Right lobe of liver (tissue), 6 donors: ENCODE results near the gene AMPH. TPM values are rescaled to one million over a fixed set of nuclear protein-coding genes. Genes with fewer than 3 reads are reported as not detected.
A peak's percentile ranks its signal among the peaks of the same experiment; 100 is the strongest.

ENCODE experiments used
- ATAC-seq, 4 donors: fragments of 200-7000 bp; cut with Tn5 transposase; one replicate each; pipeline ENCODE4 v1.9.1; 2020; ENCODE audit warnings: mild to moderate bottlenecking in 4 of 4, moderate library complexity in 4 of 4
- DNase-seq, 3 donors: peaks; one replicate each; pipeline ENCODE4 v3.0.0-alpha.2; 2020
- H3K27ac ChIP-seq, 3 donors: fragments of 200-600 bp; one replicate each; pipeline ENCODE4 v1.8.0; 2022
- H3K27me3 ChIP-seq, 2 donors: fragments of 200-600 bp; one replicate each; pipeline ENCODE4 v1.8.0; 2022
- H3K36me3 ChIP-seq, 4 donors: fragments of 200-600 bp; sonication (generic) in 1 of 4; one replicate each; pipeline versions ENCODE4 v1.5.1 to v1.8.0; 2017 to 2022; ENCODE audit warnings: control low read depth in 1 of 4
- H3K4me1 ChIP-seq, 4 donors: fragments of 200-600 bp; sonication (generic) in 1 of 4; one replicate each; pipeline versions ENCODE4 v1.5.1 to v1.8.0; 2017 to 2022; ENCODE audit warnings: control low read depth in 1 of 4
- H3K4me3 ChIP-seq, 3 donors: fragments of 200-600 bp; one replicate each; pipeline ENCODE4 v1.8.0; 2022
- H3K9me3 ChIP-seq, 4 donors: fragments of 200-600 bp; sonication (generic) in 1 of 4; one replicate each; pipeline versions ENCODE4 v1.5.1 to v1.8.0; 2017 to 2022; ENCODE audit warnings: control low read depth in 1 of 4
- POLR2A ChIP-seq: fragments of 450-650 bp; IDR thresholded peaks from one replicate; pipeline ENCODE4 v1.6.1; 2017; ENCODE audit warnings: antibody characterized with exemption, mild to moderate bottlenecking
- WGBS: methylation state at CpG from one replicate; pipeline ENCODE4 v1.1.6; 2018; ENCODE audit warnings: low coverage, low lambda C conversion rate; ENCODE audit not compliant: insufficient coverage; ENCODE audit errors: missing lambda C conversion rate; 5-methylcytosine and 5-hydroxymethylcytosine counted together
- intact Hi-C, 2 donors: fragments of 100-400 bp; cut with DNase I; formaldehyde crosslinking; loops; one replicate each; pipeline versions ENCODE4 v1.11.2 to v1.14.1; 2022
- small RNA-seq, 2 experiments: library from RNA; depleted of rRNA; stranded (forward); fragments of <200 nt; gene quantifications; one replicate each; pipeline ENCODE3, GENCODE V24; 2016
- total RNA-seq, 6 experiments: library from RNA; depleted of rRNA in 2 of 6; stranded (reverse); fragments of >200 nt in 2 of 6; fragmentation: NEBNext Ultra II Directional in 3 of 6; extraction: Animal tissue kit (Norgen Biotek cat#: 25700) in 3 of 6; gene quantifications; one replicate each; pipeline versions ENCODE4 v1.1.0 to v1.2.4, GENCODE V29; 2016 to 2023
- TF ChIP-seq, protein P1 (sequence below), 4 donors: fragments of 200-600 bp in 3 of 4; fragments of 450-650 bp in 1 of 4; IDR thresholded peaks; one replicate each; pipeline versions ENCODE4 v1.5.1 to v1.8.0; 2016 to 2022; ENCODE audit warnings: antibody characterized with exemption in 4 of 4, mild to moderate bottlenecking in 2 of 4
- donor health status: DM: no; HTN: yes; CAD: no.
- donor health status: DM: no; HTN: no; CAD: no.
- donor health status: DM: no; HTN: no; CAD: no.
- donor health status: DM: no; HTN: yes; CAD: no.
- donor health status: DM: no; HTN: yes; CAD: no.

The AMPH gene
- total RNA-seq, 6 experiments from 2014 or later, result 0.20 to 0.67 (median 0.39) TPM

DNA sequence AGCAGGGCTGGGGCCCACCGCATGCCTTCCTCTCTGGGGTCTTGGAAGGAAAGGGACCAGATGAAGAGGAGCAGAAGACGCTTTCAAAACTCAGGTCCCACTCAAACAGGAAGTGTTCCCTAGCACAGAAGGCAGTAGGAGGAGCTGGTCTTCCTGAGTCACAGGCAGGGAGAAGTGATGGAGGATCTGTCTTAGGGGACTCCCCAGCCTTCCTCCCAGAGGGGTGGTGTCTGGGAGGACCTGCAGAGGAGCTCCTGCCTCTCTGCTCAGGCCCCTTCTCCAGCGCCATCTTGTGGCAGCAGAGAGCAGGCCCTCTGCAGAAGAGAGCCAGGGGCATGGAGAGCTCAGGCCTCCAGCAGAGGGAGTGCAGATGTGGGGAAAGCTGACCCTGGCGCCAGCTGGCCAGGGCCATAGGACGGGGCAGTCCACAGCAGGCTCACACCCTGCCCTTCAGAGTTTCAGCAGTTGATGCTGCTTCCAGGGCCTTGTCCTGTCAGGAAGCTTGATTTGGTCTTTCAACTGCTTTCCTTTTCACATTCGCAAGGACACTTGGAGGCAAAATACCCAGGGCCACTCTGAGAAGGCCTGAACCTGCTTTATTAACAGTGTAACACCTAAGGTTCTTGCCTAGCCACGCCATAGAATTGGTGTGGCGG is 295.6 kb downstream of the AMPH start:
- no peak for TF ChIP-seq POLR2A
- TF ChIP-seq, protein P1, sequence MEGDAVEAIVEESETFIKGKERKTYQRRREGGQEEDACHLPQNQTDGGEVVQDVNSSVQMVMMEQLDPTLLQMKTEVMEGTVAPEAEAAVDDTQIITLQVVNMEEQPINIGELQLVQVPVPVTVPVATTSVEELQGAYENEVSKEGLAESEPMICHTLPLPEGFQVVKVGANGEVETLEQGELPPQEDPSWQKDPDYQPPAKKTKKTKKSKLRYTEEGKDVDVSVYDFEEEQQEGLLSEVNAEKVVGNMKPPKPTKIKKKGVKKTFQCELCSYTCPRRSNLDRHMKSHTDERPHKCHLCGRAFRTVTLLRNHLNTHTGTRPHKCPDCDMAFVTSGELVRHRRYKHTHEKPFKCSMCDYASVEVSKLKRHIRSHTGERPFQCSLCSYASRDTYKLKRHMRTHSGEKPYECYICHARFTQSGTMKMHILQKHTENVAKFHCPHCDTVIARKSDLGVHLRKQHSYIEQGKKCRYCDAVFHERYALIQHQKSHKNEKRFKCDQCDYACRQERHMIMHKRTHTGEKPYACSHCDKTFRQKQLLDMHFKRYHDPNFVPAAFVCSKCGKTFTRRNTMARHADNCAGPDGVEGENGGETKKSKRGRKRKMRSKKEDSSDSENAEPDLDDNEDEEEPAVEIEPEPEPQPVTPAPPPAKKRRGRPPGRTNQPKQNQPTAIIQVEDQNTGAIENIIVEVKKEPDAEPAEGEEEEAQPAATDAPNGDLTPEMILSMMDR (IDR thresholded peaks at IDR 0.05), result peak; percentile 68 to 84 (median 82)
- Histone ChIP-seq H3K36me3 (no peaks in the 10 kb centered on the region), H3K27ac (peak overlapping the region in 2 of 3 donors; percentile 57 to 70), H3K4me3 (peak overlapping the region in 1 of 3 donors; percentile 13), H3K9me3 (no peaks in the 10 kb centered on the region), H3K4me1 (no peaks in the 10 kb centered on the region), H3K27me3 (no peaks in the 10 kb centered on the region)
- intact Hi-C loops, result no loop called here
- ATAC-seq (peak; percentile 95 to 96 (median 96)), DNase-seq (peak; percentile 77 to 89 (median 85))
- 39% methylated on average over 4 of the region's 8 CpGs for WGBS

DNA sequence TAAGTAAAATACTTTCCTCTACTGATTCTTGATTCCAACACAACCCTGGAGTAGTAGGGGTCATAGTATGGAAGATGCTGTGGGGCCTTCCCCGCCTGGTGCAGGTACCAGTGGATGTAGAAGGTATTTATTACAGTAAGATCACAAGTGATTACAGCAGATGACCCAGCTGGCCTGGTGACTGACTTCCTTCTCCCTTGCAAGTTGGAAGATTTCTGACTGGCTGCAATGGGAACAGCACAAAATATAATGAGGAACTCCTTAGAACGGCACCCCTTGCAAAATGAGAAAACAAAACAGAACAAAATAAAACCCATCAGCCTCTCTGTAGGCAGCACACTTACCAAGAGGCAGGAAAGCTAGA is 296.1 kb downstream of the AMPH start:
- TF ChIP-seq, protein P1 (IDR thresholded peaks at IDR 0.05), result no peak
- no peak for TF ChIP-seq POLR2A
- ATAC-seq, result peak in 3 of 4 donors; percentile 6 to 28 (median 8)
- H3K9me3 ChIP-seq, result no peaks in the 10 kb centered on the region
- DNase-seq, result no peak
- 70% methylated on average over 2 of the region's 2 CpGs for WGBS
- H3K4me3 ChIP-seq, result peak overlapping the region in 1 of 3 donors; percentile 13
- intact Hi-C loops, result no loop called here
- no peaks in the 10 kb centered on the region for H3K27me3 ChIP-seq
- no peaks in the 10 kb centered on the region for H3K36me3 ChIP-seq
- H3K27ac ChIP-seq, result peak overlapping the region in 2 of 3 donors; percentile 31 to 57
- no peaks in the 10 kb centered on the region for H3K4me1 ChIP-seq

DNA sequence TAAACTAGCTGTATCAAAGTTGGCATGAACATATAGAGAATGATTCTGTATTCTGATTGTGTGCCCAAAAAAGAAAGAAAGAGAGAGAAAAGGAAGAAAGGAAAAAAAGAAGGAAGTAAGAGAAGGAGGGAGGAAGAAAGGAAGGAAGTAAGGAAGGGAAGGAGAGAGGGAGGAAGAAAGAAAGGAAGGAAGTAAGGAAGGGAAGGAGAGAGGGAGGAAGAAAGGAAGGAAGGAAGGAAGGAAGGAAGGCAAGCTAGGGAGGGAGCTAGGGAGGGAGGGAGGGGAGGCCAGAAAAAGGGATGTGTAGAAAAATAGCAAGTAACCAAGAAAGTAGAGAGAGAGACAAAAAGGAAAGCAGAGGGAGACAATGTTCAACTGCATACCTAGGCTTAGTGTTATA is 297.0 kb downstream of the AMPH start:
- H3K27ac ChIP-seq, result no peak overlapping the region
- intact Hi-C loops, result no loop called here
- no peak for DNase-seq

More for the DNA sequence above, 297.0 kb downstream of the AMPH start:
- Histone ChIP-seq H3K4me3 (no peak overlapping the region), H3K36me3 (no peaks in the 10 kb centered on the region), H3K27me3 (no peaks in the 10 kb centered on the region), H3K4me1 (no peaks in the 10 kb centered on the region), H3K9me3 (no peaks in the 10 kb centered on the region)
- TF ChIP-seq, protein P1 (IDR thresholded peaks at IDR 0.05), result no peak
- TF ChIP-seq POLR2A, result no peak
- no peak for ATAC-seq

Small RNA genes lying within 50 kb of the gene (small RNA-seq; reads per million reads assigned to genes)
- gene RN7SL83P (0 reads per million in 2 experiments), gene TRGV6 (0 reads per million in 2 experiments)
